Esophagus squamous epithelium (tissue), 5 donors: ENCODE results near the gene SMOC2. TPM values are rescaled to one million over a fixed set of nuclear protein-coding genes. Genes with fewer than 3 reads are reported as not detected.

Source experiments
- DNase-seq: peaks from one replicate; lab custom pipeline; 2025; lab: John Stamatoyannopoulos, UW
- H3K27ac ChIP-seq, 4 donors: fragments of 200-600 bp; sonication (generic); one replicate each; pipeline ENCODE4 v1.5.1; 2016 to 2019; ENCODE audit warnings: mild to moderate bottlenecking in 1 of 4
- H3K27me3 ChIP-seq, 4 donors: fragments of 200-600 bp; sonication (generic); 1 replicate in 3 of 4; 2 replicates in 1 of 4; pipeline versions ENCODE4 v1.5.1 to v1.6.0; 2017 to 2021; ENCODE audit warnings: antibody characterized with exemption in 1 of 4
- H3K36me3 ChIP-seq, 3 donors: fragments of 200-600 bp; sonication (generic); one replicate each; pipeline ENCODE4 v1.5.1; 2016 to 2019
- H3K4me1 ChIP-seq, 3 donors: fragments of 200-600 bp; sonication (generic); one replicate each; pipeline ENCODE4 v1.5.1; 2017 to 2019
- H3K4me3 ChIP-seq, 4 donors: fragments of 200-600 bp; sonication (generic); 1 replicate in 3 of 4; 2 replicates in 1 of 4; pipeline ENCODE4 v1.5.1; 2016 to 2019; ENCODE audit warnings: mild to moderate bottlenecking in 2 of 4, moderate library complexity in 1 of 4
- H3K9me3 ChIP-seq, 3 donors: fragments of 200-600 bp; sonication (generic); one replicate each; pipeline ENCODE4 v1.5.1; 2016 to 2019
- CTCF ChIP-seq, 6 experiments: fragments of 450-650 bp in 4 of 6; fragments of 200-600 bp in 2 of 6; sonication (generic) in 2 of 6; IDR thresholded peaks; one replicate each; pipeline ENCODE4 v1.5.1; 2016 to 2019; ENCODE audit warnings: antibody characterized with exemption in 6 of 6, mild to moderate bottlenecking in 4 of 6, moderate library complexity in 4 of 6
- POLR2A ChIP-seq, 4 donors: fragments of 450-650 bp; IDR thresholded peaks; one replicate each; pipeline ENCODE4 v1.6.1; 2017; ENCODE audit warnings: antibody characterized with exemption in 4 of 4, mild to moderate bottlenecking in 4 of 4, moderate library complexity in 3 of 4
- WGBS, 2 donors: methylation state at CpG; one replicate each; pipeline ENCODE4 v1.1.5; 2018; 5-methylcytosine and 5-hydroxymethylcytosine counted together
- intact Hi-C: fragments of 100-400 bp; cut with DNase I; formaldehyde crosslinking; loops from one replicate; pipeline ENCODE4 v1.15.0; 2022
- total RNA-seq, 4 donors: library from RNA; depleted of rRNA; stranded (reverse); fragments of >200 nt; gene quantifications; one replicate each; pipeline ENCODE4 v1.1.0, GENCODE V29; 2016
- donor health status: DM: yes; HTN: yes; CAD: no.

Gene SMOC2
- total RNA-seq, 4 donors from 2014 or later: 1.9 to 35.5 (median 7.1) TPM

- Histone ChIP-seq H3K4me1 (no peaks in the 10 kb centered on the region), H3K9me3 (no peaks in the 10 kb centered on the region), H3K27ac (no peak overlapping the region), H3K36me3 (no peaks in the 10 kb centered on the region), H3K4me3 (no peak overlapping the region), H3K27me3 (no peaks in the 10 kb centered on the region)
- 81 to 85% methylated on average over 1 of the region's 1 CpG for WGBS, 2 donors
- intact Hi-C loops: no loop called here
- no peak for TF ChIP-seq CTCF (IDR thresholded peaks at IDR 0.05)
- no peak for TF ChIP-seq POLR2A (IDR thresholded peaks at IDR 0.05)
- no peak for DNase-seq
These were observed 31.4 kb downstream of the SMOC2 start for GRCh38 chr6:168472363-168472762.

DNA sequence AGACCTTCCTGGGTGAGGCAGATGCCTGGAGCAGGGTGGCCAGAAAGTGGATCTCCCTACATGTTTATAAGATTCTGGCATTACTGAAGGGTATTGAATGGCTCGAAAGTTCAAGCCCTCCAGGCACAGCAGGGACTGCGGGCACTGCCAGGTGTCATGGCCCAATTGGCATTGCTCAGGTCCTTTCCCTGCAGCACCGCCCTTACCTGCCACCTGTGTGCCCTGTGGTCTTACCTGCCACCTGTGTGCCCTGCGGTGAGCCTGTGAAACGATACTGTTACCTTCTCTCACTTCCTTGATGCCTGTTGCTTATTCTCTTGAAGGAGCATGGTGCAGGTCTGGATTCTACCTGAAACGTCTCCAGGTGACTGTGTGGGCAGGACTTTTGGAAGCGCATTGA lies 32.2 kb downstream of the SMOC2 start:
- DNase-seq: no peak
- intact Hi-C loops: no loop called here
- Histone ChIP-seq H3K36me3 (no peaks in the 10 kb centered on the region), H3K4me1 (no peaks in the 10 kb centered on the region), H3K4me3 (no peak overlapping the region), H3K27ac (no peak overlapping the region), H3K27me3 (no peaks in the 10 kb centered on the region), H3K9me3 (no peaks in the 10 kb centered on the region)
- TF ChIP-seq CTCF (IDR thresholded peaks at IDR 0.05) (no peak), POLR2A (IDR thresholded peaks at IDR 0.05) (no peak)
- WGBS, 2 donors: 82 to 89% methylated on average over 5 to 6 of the region's 7 CpGs

- 81 to 86% methylated on average over 16 to 25 of the region's 26 CpGs for WGBS, 2 donors
- intact Hi-C loops: no loop called here
- no peak for TF ChIP-seq POLR2A (IDR thresholded peaks at IDR 0.05)
- no peak for TF ChIP-seq CTCF (IDR thresholded peaks at IDR 0.05)
- H3K4me3 ChIP-seq: no peak overlapping the region
- H3K4me1 ChIP-seq: no peaks in the 10 kb centered on the region
- no peaks in the 10 kb centered on the region for H3K36me3 ChIP-seq
- H3K27me3 ChIP-seq: no peaks in the 10 kb centered on the region
- H3K27ac ChIP-seq: no peak overlapping the region
- DNase-seq: no peak
- no peaks in the 10 kb centered on the region for H3K9me3 ChIP-seq
These were observed 34.4 kb downstream of the SMOC2 start for GRCh38 chr6:168475188-168476013.

- TF ChIP-seq POLR2A (IDR thresholded peaks at IDR 0.05): no peak
- no peak for TF ChIP-seq CTCF (IDR thresholded peaks at IDR 0.05)
- no peaks in the 10 kb centered on the region for H3K4me1 ChIP-seq
- DNase-seq: no peak
- no peak overlapping the region for H3K4me3 ChIP-seq
- no peak overlapping the region for H3K27ac ChIP-seq
- no peaks in the 10 kb centered on the region for H3K27me3 ChIP-seq
- H3K9me3 ChIP-seq: no peaks in the 10 kb centered on the region
- no peaks in the 10 kb centered on the region for H3K36me3 ChIP-seq
- intact Hi-C loops: no loop called here
- WGBS, 2 donors: 86 to 90% methylated on average over 4 of the region's 4 CpGs
These were observed 38.4 kb downstream of the SMOC2 start for GRCh38 chr6:168479421-168479820.

DNA sequence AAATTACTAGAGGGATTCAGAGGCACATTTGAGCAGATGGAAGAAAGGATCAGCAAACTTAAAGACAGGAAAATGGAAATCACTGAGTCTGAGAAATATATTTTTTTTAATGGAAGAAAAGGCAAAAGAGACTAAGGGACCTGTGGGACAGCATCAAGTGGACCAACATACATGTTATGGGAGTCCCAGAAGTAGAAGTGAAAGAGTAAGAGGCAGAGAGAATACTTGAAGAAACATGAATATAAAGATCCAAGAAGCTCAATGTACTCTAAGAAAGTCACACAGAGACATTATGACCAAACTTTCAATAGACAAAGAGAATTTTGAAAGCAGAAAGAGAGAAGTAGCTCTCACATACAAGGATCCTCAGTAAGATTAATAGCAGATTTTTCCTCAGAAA lies 39.5 kb downstream of the SMOC2 start:
- no peak overlapping the region for H3K27ac ChIP-seq
- intact Hi-C loops: no loop called here
- no peaks in the 10 kb centered on the region for H3K4me1 ChIP-seq
- H3K4me3 ChIP-seq: no peak overlapping the region
- no peaks in the 10 kb centered on the region for H3K36me3 ChIP-seq
- TF ChIP-seq CTCF (IDR thresholded peaks at IDR 0.05) (no peak), POLR2A (IDR thresholded peaks at IDR 0.05) (no peak)
- H3K9me3 ChIP-seq: no peaks in the 10 kb centered on the region
- no peak for DNase-seq
- no peaks in the 10 kb centered on the region for H3K27me3 ChIP-seq
